H1 (cell line): Measurements from ENCODE around the gene PCDHGB3. TPM values are rescaled to one million over a fixed set of nuclear protein-coding genes. Genes with fewer than 3 reads are reported as not detected.

Source experiments
- CTCF ChIA-PET: fragments of 300-600 bp; sonication (Branson Sonifier 250); formaldehyde crosslinking; loops from one replicate; lab custom pipeline; 2021; ENCODE audit not compliant: partially characterized antibody; lab: Charles Lee
- POLR2A ChIA-PET: fragments of 300-600 bp; sonication (Branson Sonifier 250); formaldehyde crosslinking; loops from one replicate; lab custom pipeline; 2021; ENCODE audit warnings: inconsistent platforms; ENCODE audit not compliant: partially characterized antibody; lab: Charles Lee
- DNase-seq, 2 experiments: peaks; one replicate each; pipeline versions ENCODE4 v3.0.0 to v3.0.0-alpha.2; 2010 to 2022; ENCODE audit warnings: low spot score in 2 of 2, low read depth in 1 of 2, mixed read lengths in 1 of 2
- FAIRE-seq: peaks from 2 replicates; lab custom pipeline; 2011; peaks lifted over from hg19 to GRCh38; lab: Jason Lieb, UNC
- H2AFZ ChIP-seq: 2 replicates; pipeline ENCODE4 v1.8.1; 2012; ENCODE audit warnings: low read length, inconsistent platforms
- H2AK5ac ChIP-seq: 2 replicates; pipeline ENCODE4 v1.6.1; 2013; ENCODE audit warnings: low read depth, low read length
- H2BK120ac ChIP-seq: replicated peaks from 2 replicates; pipeline ENCODE3; 2013; ENCODE audit warnings: low read depth, low read length, inconsistent platforms
- H2BK12ac ChIP-seq: 2 replicates; pipeline ENCODE4 v1.6.1; 2013; ENCODE audit warnings: low read depth, low read length
- H2BK15ac ChIP-seq: 2 replicates; pipeline ENCODE4 v1.6.1; 2013; ENCODE audit warnings: low read length
- H2BK20ac ChIP-seq: 2 replicates; pipeline ENCODE4 v1.6.1; 2013; ENCODE audit warnings: low read length
- H2BK5ac ChIP-seq: 2 replicates; pipeline ENCODE4 v1.6.1; 2013; ENCODE audit warnings: low read depth, low read length
- H3K14ac ChIP-seq: 2 replicates; pipeline ENCODE4 v1.6.1; 2013; ENCODE audit warnings: inconsistent platforms; ENCODE audit not compliant: insufficient read length
- H3K18ac ChIP-seq: 2 replicates; pipeline ENCODE4 v1.6.1; 2013; ENCODE audit warnings: low read length; ENCODE audit errors: extremely low read depth
- H3K23ac ChIP-seq: 2 replicates; pipeline ENCODE4 v1.6.1; 2013; ENCODE audit warnings: inconsistent platforms; ENCODE audit not compliant: insufficient read length
- H3K23me2 ChIP-seq: 2 replicates; pipeline ENCODE4 v1.6.1; 2013; ENCODE audit warnings: low read depth, low read length
- H3K27ac ChIP-seq: 2 replicates; pipeline ENCODE4 v1.6.1; 2011; ENCODE audit warnings: low read depth, low read length, inconsistent platforms
- H3K27me3 ChIP-seq, 4 experiments: replicated peaks in 1 of 4; 1 replicate in 1 of 4; 2 replicates in 3 of 4; pipeline versions ENCODE4 v1.6.1 to v1.8.1; 2011 to 2013; ENCODE audit warnings: low read length in 3 of 4, mild to moderate bottlenecking in 3 of 4, inconsistent platforms in 2 of 4, mixed read lengths in 2 of 4, moderate library complexity in 1 of 4; ENCODE audit not compliant: control insufficient read depth in 3 of 4, insufficient read depth in 3 of 4; ENCODE audit errors: extremely low read depth in 1 of 4
- H3K36me3 ChIP-seq, 4 experiments: 2 replicates each; pipeline versions ENCODE4 v1.6.1 to v1.8.1; 2011 to 2013; ENCODE audit warnings: mild to moderate bottlenecking in 4 of 4, low read length in 3 of 4, moderate library complexity in 2 of 4, control low read depth in 1 of 4, inconsistent platforms in 1 of 4; ENCODE audit not compliant: insufficient read depth in 4 of 4, control insufficient read depth in 2 of 4
- H3K4ac ChIP-seq: replicated peaks from 2 replicates; pipeline ENCODE3; 2013; ENCODE audit warnings: low read length, low read depth, mixed read lengths, inconsistent platforms; ENCODE audit not compliant: insufficient read length
- H3K4me1 ChIP-seq, 4 experiments: replicated peaks in 1 of 4; 1 replicate in 1 of 4; 2 replicates in 3 of 4; pipeline versions ENCODE4 v1.6.1 to v1.8.1; 2011 to 2013; ENCODE audit warnings: low read length in 3 of 4, inconsistent platforms in 2 of 4, mixed read lengths in 1 of 4; ENCODE audit not compliant: insufficient read depth in 4 of 4, control insufficient read depth in 3 of 4
- H3K4me2 ChIP-seq, 2 experiments: 2 replicates each; pipeline versions ENCODE4 v1.6.1 to v1.8.1; 2011 to 2013; ENCODE audit warnings: low read depth in 2 of 2, low read length in 2 of 2, control low read depth in 1 of 2, inconsistent platforms in 1 of 2, mild to moderate bottlenecking in 1 of 2; ENCODE audit not compliant: insufficient read depth in 1 of 2
- H3K4me3 ChIP-seq, 4 experiments: fragments of 200-600, 300-600 bp in 1 of 4; sonication (generic), shearing (Covaris generic), sonication (Bioruptor Twin) in 1 of 4; 2 replicates each; pipeline versions ENCODE4 v1.5.1 to v1.8.1; 2011 to 2016; ENCODE audit warnings: low read length in 4 of 4, low read depth in 3 of 4, control low read depth in 2 of 4, inconsistent platforms in 2 of 4, mild to moderate bottlenecking in 2 of 4, mixed read lengths in 1 of 4, moderate library complexity in 1 of 4; ENCODE audit not compliant: insufficient read depth in 2 of 4; ENCODE audit errors: extremely low read depth in 1 of 4
- H3K56ac ChIP-seq: replicated peaks from 2 replicates; pipeline ENCODE3; 2013; ENCODE audit warnings: low read depth, mild to moderate bottlenecking, mixed read lengths, low read length, inconsistent platforms; ENCODE audit not compliant: insufficient read length
- H3K79me1 ChIP-seq: 2 replicates; pipeline ENCODE4 v1.6.1; 2013; ENCODE audit warnings: low read depth, low read length, control low read depth
- H3K79me2 ChIP-seq, 2 experiments: 2 replicates each; pipeline versions ENCODE4 v1.6.1 to v1.8.1; 2012 to 2013; ENCODE audit warnings: low read length in 2 of 2, mild to moderate bottlenecking in 2 of 2, inconsistent platforms in 1 of 2; ENCODE audit not compliant: insufficient read depth in 2 of 2, control insufficient read depth in 1 of 2
- H3K9ac ChIP-seq, 4 experiments: replicated peaks in 1 of 4; 1 replicate in 1 of 4; 2 replicates in 3 of 4; pipeline versions ENCODE4 v1.6.1 to v1.8.1; 2011 to 2013; ENCODE audit warnings: low read depth in 3 of 4, low read length in 3 of 4, control low read depth in 2 of 4, mild to moderate bottlenecking in 2 of 4, moderate library complexity in 2 of 4, inconsistent platforms in 1 of 4; ENCODE audit errors: extremely low read depth in 1 of 4
- H3K9me3 ChIP-seq, 2 experiments: 2 replicates each; pipeline versions ENCODE4 v1.6.1 to v1.8.1; 2012 to 2013; ENCODE audit warnings: mild to moderate bottlenecking in 2 of 2, moderate library complexity in 2 of 2, control low read depth in 1 of 2, inconsistent platforms in 1 of 2, low read depth in 1 of 2, low read length in 1 of 2, mixed read lengths in 1 of 2; ENCODE audit not compliant: insufficient read depth in 2 of 2
- H4K20me1 ChIP-seq, 2 experiments: replicated peaks in 1 of 2; 2 replicates each; pipeline versions ENCODE3 to v1.8.1; 2011 to 2013; ENCODE audit warnings: inconsistent platforms in 2 of 2, low read length in 2 of 2, mild to moderate bottlenecking in 1 of 2; ENCODE audit not compliant: insufficient read depth in 2 of 2, control insufficient read depth in 1 of 2
- H4K5ac ChIP-seq: 2 replicates; pipeline ENCODE4 v1.6.1; 2013; ENCODE audit warnings: low read length, low read depth, mixed read lengths, inconsistent platforms; ENCODE audit not compliant: insufficient read length
- H4K8ac ChIP-seq: 2 replicates; pipeline ENCODE4 v1.8.0; 2013; ENCODE audit warnings: mild to moderate bottlenecking, moderate library complexity, low read length, inconsistent platforms; ENCODE audit not compliant: insufficient read depth; ENCODE audit errors: extremely low read depth
- H4K91ac ChIP-seq: replicated peaks from 2 replicates; pipeline ENCODE3; 2013; ENCODE audit warnings: low read length, mixed read lengths, inconsistent platforms; ENCODE audit not compliant: insufficient read length
- CREB1 ChIP-seq: IDR thresholded peaks from 2 replicates; pipeline ENCODE4 v1.6.1; 2012; ENCODE audit warnings: inconsistent platforms
- GTF2F1 ChIP-seq: IDR thresholded peaks from 2 replicates; pipeline ENCODE4 v1.6.1; 2012; ENCODE audit warnings: low read depth, low read length, improper control_type of control experiment, borderline replicate concordance
- JUND ChIP-seq: IDR thresholded peaks from 2 replicates; pipeline ENCODE4 v1.6.1; 2011; ENCODE audit warnings: mild to moderate bottlenecking, improper control_type of control experiment, low read length
- MAX ChIP-seq: IDR thresholded peaks from 2 replicates; pipeline ENCODE4 v1.6.1; 2012; ENCODE audit warnings: inconsistent platforms
- SUZ12 ChIP-seq: fragments of 200-600 bp; sonication (generic); IDR thresholded peaks from 2 replicates; pipeline ENCODE4 v1.6.1; 2012; ENCODE audit warnings: mild to moderate bottlenecking, inconsistent platforms, low read length, moderate library complexity, mixed read lengths
- USF2 ChIP-seq: IDR thresholded peaks from 2 replicates; pipeline ENCODE4 v1.6.1; 2011; ENCODE audit warnings: low read length, improper control_type of control experiment
- ZNF274 ChIP-seq: IDR thresholded peaks from 2 replicates; pipeline ENCODE4 v1.7.0; 2012; ENCODE audit warnings: low read length, borderline replicate concordance; ENCODE audit errors: extremely low read depth
- WGBS, 2 experiments: shearing (Covaris generic) in 1 of 2; methylation state at CpG; one replicate each; pipeline versions ENCODE4 v1.1.6 to v1.1.7; 2013 to 2015; ENCODE audit warnings: low lambda C conversion rate in 2 of 2, mixed read lengths in 2 of 2, inconsistent platforms in 1 of 2, low coverage in 1 of 2, missing lambda C conversion rate in 1 of 2; ENCODE audit not compliant: insufficient replicate concordance in 2 of 2, insufficient coverage in 1 of 2, insufficient read length in 1 of 2; ENCODE audit errors: extremely low coverage in 1 of 2, missing lambda C conversion rate in 1 of 2; 5-methylcytosine and 5-hydroxymethylcytosine counted together
- polyA plus RNA-seq, 7 experiments: library from polyadenylated mRNA; depleted of rRNA in 3 of 7; stranded (reverse) in 5 of 7; unstranded in 2 of 7; fragments of >200 nt in 5 of 7; fragments of 200-250 nt in 2 of 7; gene quantifications; 1 replicate in 5 of 7; 2 replicates in 1 of 7; 4 replicates in 1 of 7; pipeline versions ENCODE4 v1.2.1 to v1.2.3, GENCODE V29; 2011 to 2013; ENCODE audit warnings: missing spikeins in 2 of 7, mixed read lengths in 2 of 7
- total RNA-seq: library from RNA; stranded (reverse); fragmentation: NEBNext Ultra II Directional; extraction: Animal tissue kit (Norgen Biotek cat#: 25700); gene quantifications from 2 replicates; pipeline ENCODE4 v1.2.1, GENCODE V29; 2021

Gene PCDHGB3
- total and polyA plus RNA-seq, 2 of the 8 experiments (the other 6 are each of a cell fraction or from before 2014, with no cell fraction given), result 1.6 to 1.9 TPM

- no peaks in the 10 kb centered on the region for H3K4me1 ChIP-seq
- H3K4me2 ChIP-seq, result no peak overlapping the region
- no peak overlapping the region for H2BK15ac ChIP-seq
- no peaks in the 10 kb centered on the region for H3K23me2 ChIP-seq
- TF ChIP-seq MAX (no peak), ZNF274 (no peak), USF2 (no peak), GTF2F1 (no peak), CREB1 (no peak), SUZ12 (no peak), JUND (no peak)
- H3K14ac ChIP-seq, result no peak overlapping the region
- H3K18ac ChIP-seq, result no peak overlapping the region
- CTCF ChIA-PET, result interaction anchor here (0.8 to 4.8 kb wide), 26 partner anchors 8 to 224 kb away, joined by 3 to 21 read pairs (median 4); partner anchors contain the start of genes PCDHB14, PCDHB15, PCDHB4 and PCDHGA1
- H2AK5ac ChIP-seq, result no peak overlapping the region
- H3K4me3 ChIP-seq, result no peak overlapping the region
- no peak overlapping the region for H3K9ac ChIP-seq
- no peaks in the 10 kb centered on the region for H3K79me2 ChIP-seq
- H4K5ac ChIP-seq, result no peak overlapping the region
- H3K36me3 ChIP-seq, result no peaks in the 10 kb centered on the region
- H3K56ac ChIP-seq, result no peak overlapping the region
- no peaks in the 10 kb centered on the region for H4K20me1 ChIP-seq
- H2BK120ac ChIP-seq, result no peak overlapping the region
- no peak overlapping the region for H2AFZ ChIP-seq
- POLR2A ChIA-PET, result no interaction called here
- H3K27ac ChIP-seq, result no peak overlapping the region
- H3K23ac ChIP-seq, result no peak overlapping the region
- no peak overlapping the region for H3K4ac ChIP-seq
- no peaks in the 10 kb centered on the region for H3K79me1 ChIP-seq
- no peak for FAIRE-seq
- H2BK20ac ChIP-seq, result no peak overlapping the region
- no peak overlapping the region for H2BK5ac ChIP-seq
- H3K27me3 ChIP-seq, result no peaks in the 10 kb centered on the region
- H4K91ac ChIP-seq, result no peak overlapping the region
- H3K9me3 ChIP-seq, result peaks cover 33 to 46% of the 10 kb centered on the region in 2 experiments; a peak in 3 of 4 replicates
- no peak overlapping the region for H2BK12ac ChIP-seq
- no peak overlapping the region for H4K8ac ChIP-seq
- DNase-seq, result no peak
- WGBS, 2 experiments, result 85% methylated on average over 1 of the region's 1 CpG; no CpG with 5 or more reads in 1 of the 2 experiments
Measured at GRCh38 chr5:141342773-141343172, 27.3 kb upstream of the PCDHGB3 start.
